ENCODE measurements around the gene GPR83.
"Not testable (repeated sequence)": the region's sequence is repeated elsewhere in the genome, so short reads cannot be mapped to it uniquely, and the experiment has no call there.

GPR83 gene

DNA sequence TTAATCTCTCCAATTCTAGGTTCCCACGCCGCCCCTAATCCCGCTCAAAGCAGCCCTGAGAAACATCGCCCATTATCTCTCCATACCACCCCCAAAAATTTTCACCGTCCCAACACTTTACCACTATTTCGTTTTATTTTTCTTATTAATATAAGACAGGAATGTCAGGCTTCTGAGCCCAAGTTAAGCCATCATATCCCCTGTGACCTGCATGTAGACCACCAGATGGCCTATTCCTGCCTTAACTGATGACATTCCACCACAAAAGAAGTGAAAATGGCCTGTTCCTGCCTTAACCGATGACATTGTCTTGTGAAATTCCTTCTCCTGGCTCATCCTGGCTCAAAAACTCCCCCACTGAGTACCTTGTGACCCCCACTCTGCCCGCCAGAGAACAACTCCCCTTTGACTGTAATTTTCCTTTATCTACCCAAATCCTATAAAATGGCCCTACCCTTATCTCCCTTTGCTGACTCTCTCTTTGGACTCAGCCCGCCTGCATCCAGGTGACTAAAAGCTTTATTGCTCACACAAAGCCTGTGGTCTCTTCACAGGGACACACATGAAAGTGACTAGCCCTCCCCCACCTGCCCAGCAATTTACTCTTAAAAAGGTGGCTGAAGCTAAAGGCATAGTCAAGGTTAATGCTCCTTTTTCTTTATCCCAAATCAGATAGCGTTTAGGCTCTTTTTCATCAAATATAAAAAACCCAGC is 50.2 kb downstream of the GPR83 start:
- DNase-seq, result not testable (repeated sequence)

DNA sequence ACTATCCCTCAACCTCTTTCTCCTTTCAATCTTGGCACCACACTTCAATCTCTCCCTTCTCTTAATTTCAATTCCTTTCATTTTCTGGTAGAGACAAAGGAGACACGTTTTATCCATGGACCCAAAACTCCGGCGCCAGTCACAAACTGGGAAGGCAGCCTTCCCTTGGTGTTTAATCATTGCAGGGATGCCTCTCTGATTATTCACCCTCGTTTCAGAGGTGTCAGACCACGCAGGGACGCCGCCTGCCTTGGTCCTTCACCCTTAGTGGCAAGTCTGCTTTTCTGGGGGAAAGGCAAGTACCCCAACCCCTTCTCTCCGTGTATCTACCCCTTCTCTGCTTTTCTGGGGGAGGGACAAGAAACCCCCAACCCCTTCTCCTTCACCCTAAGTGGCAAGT is 54.9 kb downstream of the GPR83 start:
- DNase-seq, result not testable (repeated sequence)

GRCh38 chr11:94343495-94343894 is 57.7 kb downstream of the GPR83 start:
- no peak for DNase-seq

GRCh38 chr11:94342250-94342649 is 59.0 kb downstream of the GPR83 start:
- DNase-seq, result no peak

GRCh38 chr11:94338651-94339050 is 62.6 kb downstream of the GPR83 start:
- DNase-seq, result no peak

DNA sequence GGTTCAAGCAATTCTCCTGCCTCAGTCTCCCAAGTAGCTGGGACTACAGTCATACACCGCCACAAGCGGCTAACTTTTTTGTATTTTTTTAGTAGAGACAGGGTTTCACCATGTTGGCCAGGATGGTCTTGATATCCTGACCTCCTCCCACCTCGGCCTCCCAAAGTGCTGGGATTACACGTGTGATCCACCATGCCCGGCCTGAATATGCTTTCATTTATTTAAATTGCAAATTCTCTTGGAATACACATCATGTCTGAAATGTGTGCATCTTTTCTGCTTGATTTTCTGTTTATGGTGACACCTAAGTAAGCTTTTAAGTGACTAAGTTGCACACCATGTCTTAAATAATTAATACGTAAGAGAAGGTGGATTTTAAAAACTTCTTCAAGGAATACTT is 65.2 kb downstream of the GPR83 start:
- no peak for DNase-seq

- no peak for DNase-seq
Observed at GRCh38 chr11:94332814-94333213, 68.4 kb downstream of the GPR83 start.

- DNase-seq, result no peak
Observed at GRCh38 chr11:94330789-94331188, 70.4 kb downstream of the GPR83 start.

DNA sequence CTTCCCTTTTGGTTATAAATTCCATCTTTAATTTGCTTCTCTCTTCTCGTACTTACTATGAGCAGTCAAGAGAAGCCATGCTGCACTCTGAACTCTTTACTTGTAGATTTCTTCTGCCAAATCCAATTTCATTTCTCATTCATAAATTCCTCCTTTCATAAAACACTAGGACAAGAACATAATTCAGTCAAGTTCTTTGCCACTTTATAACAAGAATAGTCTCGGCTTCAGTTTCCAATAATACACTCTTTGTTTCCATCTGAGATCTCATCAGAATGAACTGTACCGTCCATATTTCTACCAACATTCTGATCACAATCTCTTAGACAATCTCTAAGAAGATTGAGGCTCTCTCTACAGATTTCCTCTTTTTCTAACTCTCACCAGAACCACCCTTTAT is 71.7 kb downstream of the GPR83 start:
- no peak for DNase-seq

DNA sequence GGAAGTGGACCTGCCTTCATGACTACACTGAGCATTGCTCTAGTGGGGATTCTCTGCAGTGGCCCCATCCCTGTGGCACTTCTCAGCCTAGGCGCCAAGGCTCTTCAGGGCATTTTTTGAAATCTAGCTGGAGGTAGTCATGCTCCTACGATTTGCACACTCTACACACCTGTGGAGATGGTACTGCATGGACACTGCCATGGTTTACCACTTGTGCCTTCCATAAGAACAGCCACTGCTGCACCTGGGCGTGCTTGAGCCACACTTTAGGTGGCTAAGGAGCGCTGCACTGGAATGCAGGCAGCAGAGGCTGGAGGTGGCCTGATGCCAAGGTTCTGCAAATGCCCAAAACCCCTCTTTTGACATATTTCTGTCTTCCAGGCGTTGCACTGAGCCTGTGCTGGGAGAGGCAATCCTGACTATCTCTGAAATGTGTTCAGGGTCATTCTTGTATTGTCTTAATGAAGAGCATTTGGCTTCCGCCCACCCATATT is 72.6 kb downstream of the GPR83 start:
- no peak for DNase-seq
